HepG2 (cell line): Measurements from ENCODE around the gene LNPK.
"Not testable (repeated sequence)": the region's sequence is repeated elsewhere in the genome, so short reads cannot be mapped to it uniquely, and the experiment has no call there.

ENCODE experiments used
- CEBPB ChIP-seq: IDR thresholded peaks from 2 replicates; pipeline ENCODE4 v1.6.1; 2011; ENCODE audit warnings: low read depth, low read length, improper control_type of control experiment, borderline replicate concordance
- ELF1 ChIP-seq: sonication (generic); formaldehyde crosslinking; IDR thresholded peaks from 2 replicates; pipeline ENCODE4 v1.4.0; 2020; ENCODE audit warnings: missing genetic modification reagents
- EZH2 ChIP-seq: conservative IDR thresholded peaks from 2 replicates; pipeline ENCODE4 v1.6.1; 2012; ENCODE audit warnings: mild to moderate bottlenecking, low read depth, low read length, moderate library complexity
- FOXM1 ChIP-seq: sonication (generic); formaldehyde crosslinking; IDR thresholded peaks from 2 replicates; pipeline ENCODE4 v1.5.0; 2020; ENCODE audit warnings: missing genetic modification reagents
- IRF2 ChIP-seq: IDR thresholded peaks from 2 replicates; pipeline ENCODE4 v1.6.1; 2018; ENCODE audit warnings: missing genetic modification reagents, missing compliant biosample characterization
- MXD4 ChIP-seq: IDR thresholded peaks from 2 replicates; pipeline ENCODE4 v1.6.1; 2016; ENCODE audit warnings: mild to moderate bottlenecking, missing biosample characterization, missing genetic modification reagents
- POLR2A ChIP-seq, 2 experiments: IDR thresholded peaks; 2 replicates each; pipeline ENCODE4 v1.6.1; 2011; ENCODE audit warnings: low read depth in 2 of 2, low read length in 2 of 2, mild to moderate bottlenecking in 1 of 2, moderate library complexity in 1 of 2; ENCODE audit not compliant: insufficient read depth in 1 of 2
- RFX3 ChIP-seq: IDR thresholded peaks from 2 replicates; pipeline ENCODE4 v1.6.1; 2016; ENCODE audit warnings: missing biosample characterization, missing genetic modification reagents
- ZNF24 ChIP-seq: fragments of 450-650 bp; IDR thresholded peaks from 2 replicates; pipeline ENCODE4 v1.6.1; 2017; ENCODE audit warnings: antibody characterized with exemption, mild to moderate bottlenecking
- TF ChIP-seq, protein P1 (sequence below): IDR thresholded peaks from 2 replicates; pipeline ENCODE4 v1.6.1; 2016; ENCODE audit warnings: missing compliant biosample characterization, missing genetic modification reagents, borderline replicate concordance
- TF ChIP-seq, protein P2 (sequence below): sonication (generic); IDR thresholded peaks from 2 replicates; pipeline ENCODE4 v1.6.1; 2016; ENCODE audit warnings: low read depth, borderline replicate concordance
- TF ChIP-seq, protein P3 (sequence below): sonication (generic); formaldehyde crosslinking; IDR thresholded peaks from 2 replicates; pipeline ENCODE4 v1.8.0; 2022; ENCODE audit warnings: mild to moderate bottlenecking, missing genetic modification reagents
- TF ChIP-seq, protein P4 (sequence below): sonication (generic); formaldehyde crosslinking; IDR thresholded peaks from 2 replicates; pipeline ENCODE4 v1.4.0; 2020; ENCODE audit warnings: low read depth, missing genetic modification reagents

DNA sequence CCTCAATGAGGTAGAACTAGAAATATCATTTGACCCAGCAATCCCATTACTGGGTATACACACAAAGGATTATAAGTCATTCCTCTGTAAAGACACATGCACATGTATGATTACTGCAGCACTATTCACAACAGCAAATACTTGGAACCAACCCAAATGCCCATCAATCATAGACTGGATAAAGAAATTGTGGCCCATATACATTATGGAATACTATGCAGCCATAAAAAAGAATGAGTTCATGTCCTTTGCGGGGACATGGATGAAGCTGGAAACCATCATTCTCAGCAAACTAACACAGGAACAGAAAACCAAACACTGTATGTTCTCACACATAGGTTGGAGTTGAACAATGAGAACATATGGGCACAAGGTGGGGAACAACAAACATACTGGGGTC is 106.1 kb downstream of the LNPK start:
- TF ChIP-seq, protein P1, sequence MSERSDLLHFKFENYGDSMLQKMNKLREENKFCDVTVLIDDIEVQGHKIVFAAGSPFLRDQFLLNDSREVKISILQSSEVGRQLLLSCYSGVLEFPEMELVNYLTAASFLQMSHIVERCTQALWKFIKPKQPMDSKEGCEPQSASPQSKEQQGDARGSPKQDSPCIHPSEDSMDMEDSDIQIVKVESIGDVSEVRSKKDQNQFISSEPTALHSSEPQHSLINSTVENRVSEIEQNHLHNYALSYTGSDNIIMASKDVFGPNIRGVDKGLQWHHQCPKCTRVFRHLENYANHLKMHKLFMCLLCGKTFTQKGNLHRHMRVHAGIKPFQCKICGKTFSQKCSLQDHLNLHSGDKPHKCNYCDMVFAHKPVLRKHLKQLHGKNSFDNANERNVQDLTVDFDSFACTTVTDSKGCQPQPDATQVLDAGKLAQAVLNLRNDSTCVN (CRISPR knock-in tag), result not testable (repeated sequence)
- TF ChIP-seq POLR2A (IDR thresholded peaks at IDR 0.05; ENCODE audit: insufficient read depth in 1 of 2, low read depth in 2 of 2, low read length in 2 of 2); CEBPB; ZNF24; EZH2; FOXM1 (CRISPR knock-in tag); IRF2 (CRISPR knock-in tag); ELF1 (CRISPR knock-in tag); RFX3 (CRISPR knock-in tag); MXD4 (CRISPR knock-in tag): not testable (repeated sequence)
- TF ChIP-seq, protein P2, sequence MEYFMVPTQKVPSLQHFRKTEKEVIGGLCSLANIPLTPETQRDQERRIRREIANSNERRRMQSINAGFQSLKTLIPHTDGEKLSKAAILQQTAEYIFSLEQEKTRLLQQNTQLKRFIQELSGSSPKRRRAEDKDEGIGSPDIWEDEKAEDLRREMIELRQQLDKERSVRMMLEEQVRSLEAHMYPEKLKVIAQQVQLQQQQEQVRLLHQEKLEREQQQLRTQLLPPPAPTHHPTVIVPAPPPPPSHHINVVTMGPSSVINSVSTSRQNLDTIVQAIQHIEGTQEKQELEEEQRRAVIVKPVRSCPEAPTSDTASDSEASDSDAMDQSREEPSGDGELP, result not testable (repeated sequence)
- TF ChIP-seq, protein P3, sequence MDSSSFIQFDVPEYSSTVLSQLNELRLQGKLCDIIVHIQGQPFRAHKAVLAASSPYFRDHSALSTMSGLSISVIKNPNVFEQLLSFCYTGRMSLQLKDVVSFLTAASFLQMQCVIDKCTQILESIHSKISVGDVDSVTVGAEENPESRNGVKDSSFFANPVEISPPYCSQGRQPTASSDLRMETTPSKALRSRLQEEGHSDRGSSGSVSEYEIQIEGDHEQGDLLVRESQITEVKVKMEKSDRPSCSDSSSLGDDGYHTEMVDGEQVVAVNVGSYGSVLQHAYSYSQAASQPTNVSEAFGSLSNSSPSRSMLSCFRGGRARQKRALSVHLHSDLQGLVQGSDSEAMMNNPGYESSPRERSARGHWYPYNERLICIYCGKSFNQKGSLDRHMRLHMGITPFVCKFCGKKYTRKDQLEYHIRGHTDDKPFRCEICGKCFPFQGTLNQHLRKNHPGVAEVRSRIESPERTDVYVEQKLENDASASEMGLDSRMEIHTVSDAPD, result not testable (repeated sequence)
- TF ChIP-seq, protein P4, sequence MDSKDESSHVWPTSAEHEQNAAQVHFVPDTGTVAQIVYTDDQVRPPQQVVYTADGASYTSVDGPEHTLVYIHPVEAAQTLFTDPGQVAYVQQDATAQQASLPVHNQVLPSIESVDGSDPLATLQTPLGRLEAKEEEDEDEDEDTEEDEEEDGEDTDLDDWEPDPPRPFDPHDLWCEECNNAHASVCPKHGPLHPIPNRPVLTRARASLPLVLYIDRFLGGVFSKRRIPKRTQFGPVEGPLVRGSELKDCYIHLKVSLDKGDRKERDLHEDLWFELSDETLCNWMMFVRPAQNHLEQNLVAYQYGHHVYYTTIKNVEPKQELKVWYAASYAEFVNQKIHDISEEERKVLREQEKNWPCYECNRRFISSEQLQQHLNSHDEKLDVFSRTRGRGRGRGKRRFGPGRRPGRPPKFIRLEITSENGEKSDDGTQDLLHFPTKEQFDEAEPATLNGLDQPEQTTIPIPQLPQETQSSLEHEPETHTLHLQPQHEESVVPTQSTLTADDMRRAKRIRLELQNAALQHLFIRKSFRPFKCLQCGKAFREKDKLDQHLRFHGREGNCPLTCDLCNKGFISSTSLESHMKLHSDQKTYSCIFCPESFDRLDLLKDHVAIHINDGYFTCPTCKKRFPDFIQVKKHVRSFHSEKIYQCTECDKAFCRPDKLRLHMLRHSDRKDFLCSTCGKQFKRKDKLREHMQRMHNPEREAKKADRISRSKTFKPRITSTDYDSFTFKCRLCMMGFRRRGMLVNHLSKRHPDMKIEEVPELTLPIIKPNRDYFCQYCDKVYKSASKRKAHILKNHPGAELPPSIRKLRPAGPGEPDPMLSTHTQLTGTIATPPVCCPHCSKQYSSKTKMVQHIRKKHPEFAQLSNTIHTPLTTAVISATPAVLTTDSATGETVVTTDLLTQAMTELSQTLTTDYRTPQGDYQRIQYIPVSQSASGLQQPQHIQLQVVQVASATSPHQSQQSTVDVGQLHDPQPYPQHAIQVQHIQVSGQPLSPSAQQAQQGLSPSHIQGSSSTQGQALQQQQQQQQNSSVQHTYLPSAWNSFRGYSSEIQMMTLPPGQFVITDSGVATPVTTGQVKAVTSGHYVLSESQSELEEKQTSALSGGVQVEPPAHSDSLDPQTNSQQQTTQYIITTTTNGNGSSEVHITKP, result not testable (repeated sequence)
